SK-N-SH (cell line): ENCODE results near the gene FLAD1. TPM values are rescaled to one million over a fixed set of nuclear protein-coding genes. Genes with fewer than 3 reads are reported as not detected.

Source experiments
- CTCF ChIA-PET: fragments of 300-600, 350-600 bp; formaldehyde crosslinking; extraction: SDS; loops from one replicate; lab custom pipeline; 2021; lab: Yijun Ruan, JAX
- POLR2A ChIA-PET: fragments of 350-600 bp; sonication (Branson Sonifier 250); formaldehyde crosslinking; extraction: SDS; loops from one replicate; lab custom pipeline; 2020; ENCODE audit warnings: antibody characterized with exemption, inconsistent platforms; lab: Yijun Ruan, JAX
- DNase-seq: peaks from one replicate; pipeline ENCODE4 v3.0.0; 2012
- H2AFZ ChIP-seq: fragments of 200-600 bp; sonication (generic); 2 replicates; pipeline ENCODE4 v1.8.1; 2016; ENCODE audit warnings: antibody characterized with exemption, mild to moderate bottlenecking, low read depth
- H3F3A ChIP-seq: fragments of 200-600 bp; sonication (generic); replicated peaks from 2 replicates; pipeline ENCODE3; 2016; ENCODE audit warnings: antibody characterized with exemption, mild to moderate bottlenecking; ENCODE audit not compliant: insufficient read depth
- H3K27ac ChIP-seq, 2 experiments: fragments of 200-500 bp in 1 of 2; fragments of 200-600 bp in 1 of 2; sonication (Bioruptor generic) in 1 of 2; sonication (generic), shearing (Covaris generic) in 1 of 2; 2 replicates each; pipeline versions ENCODE4 v1.5.1 to v1.6.1; 2014 to 2016; ENCODE audit warnings: low read depth in 2 of 2, inconsistent platforms in 1 of 2, low read length in 1 of 2, mild to moderate bottlenecking in 1 of 2, mixed read lengths in 1 of 2
- H3K27me3 ChIP-seq: fragments of 200-600 bp; sonication (generic), shearing (Covaris generic); 2 replicates; pipeline ENCODE4 v1.6.1; 2016; ENCODE audit warnings: mixed run types; ENCODE audit not compliant: insufficient read depth
- H3K36me3 ChIP-seq, 2 experiments: fragments of 200-500 bp in 1 of 2; fragments of 200-600 bp in 1 of 2; sonication (Bioruptor generic) in 1 of 2; sonication (generic) in 1 of 2; replicated peaks in 1 of 2; 2 replicates each; pipeline versions ENCODE3 to v1.5.1; 2014 to 2016; ENCODE audit warnings: low read length in 1 of 2, mild to moderate bottlenecking in 1 of 2; ENCODE audit not compliant: insufficient read depth in 2 of 2, control insufficient read depth in 1 of 2
- H3K4me1 ChIP-seq, 2 experiments: fragments of 200-500 bp in 1 of 2; fragments of 200-600 bp in 1 of 2; sonication (Bioruptor generic) in 1 of 2; sonication (generic), shearing (Covaris generic) in 1 of 2; 2 replicates each; pipeline versions ENCODE4 v1.5.1 to v1.6.1; 2014 to 2016; ENCODE audit warnings: low read depth in 1 of 2, low read length in 1 of 2, mixed run types in 1 of 2; ENCODE audit not compliant: insufficient read depth in 2 of 2, control insufficient read depth in 1 of 2
- H3K4me2 ChIP-seq: fragments of 200-600 bp; sonication (generic), shearing (Covaris generic); 2 replicates; pipeline ENCODE4 v1.6.1; 2017; ENCODE audit warnings: mixed run types
- H3K4me3 ChIP-seq, 2 experiments: fragments of 200-500 bp in 1 of 2; fragments of 200-600 bp in 1 of 2; sonication (Bioruptor generic) in 1 of 2; sonication (generic), shearing (Covaris generic) in 1 of 2; 2 replicates each; pipeline versions ENCODE4 v1.5.1 to v1.8.1; 2014 to 2016; ENCODE audit warnings: low read depth in 2 of 2, inconsistent platforms in 1 of 2, low read length in 1 of 2, mild to moderate bottlenecking in 1 of 2, mixed read lengths in 1 of 2, moderate library complexity in 1 of 2
- H3K79me2 ChIP-seq: fragments of 200-600 bp; sonication (generic); 2 replicates; pipeline ENCODE4 v1.8.1; 2017; ENCODE audit warnings: mild to moderate bottlenecking; ENCODE audit not compliant: insufficient read depth
- H3K9ac ChIP-seq: fragments of 200-600 bp; sonication (generic); 2 replicates; pipeline ENCODE4 v1.6.1; 2017; ENCODE audit warnings: mixed run types
- H3K9me2 ChIP-seq: fragments of 200-600 bp; sonication (generic); 2 replicates; pipeline ENCODE4 v1.6.1; 2017; ENCODE audit warnings: mixed run types
- H3K9me3 ChIP-seq: fragments of 200-600 bp; sonication (generic); 2 replicates; pipeline ENCODE4 v1.6.1; 2017; ENCODE audit warnings: mixed run types, mild to moderate bottlenecking, moderate library complexity
- H4K20me1 ChIP-seq: fragments of 200-600 bp; sonication (generic); 2 replicates; pipeline ENCODE4 v1.6.1; 2017; ENCODE audit warnings: mild to moderate bottlenecking, mixed run types; ENCODE audit not compliant: insufficient read depth
- EP300 ChIP-seq, 2 experiments: IDR thresholded peaks; 2 replicates each; pipeline versions ENCODE4 v1.4.0 to v1.6.1; 2012; ENCODE audit warnings: borderline replicate concordance in 1 of 2, low read depth in 1 of 2, low read length in 1 of 2
- EZH2phosphoT487 ChIP-seq: fragments of 200-600 bp; sonication (generic); IDR thresholded peaks from 2 replicates; pipeline ENCODE4 v1.6.1; 2017; ENCODE audit warnings: low read depth, mixed run types, mild to moderate bottlenecking, antibody characterized with exemption, moderate library complexity, borderline replicate concordance
- FOXJ3 ChIP-seq: sonication (generic); formaldehyde crosslinking; IDR thresholded peaks from 2 replicates; pipeline ENCODE4 v1.5.1; 2020; ENCODE audit warnings: mild to moderate bottlenecking, missing genetic modification reagents
- FOXM1 ChIP-seq: IDR thresholded peaks from 2 replicates; pipeline ENCODE4 v1.4.0; 2012; ENCODE audit warnings: low read depth, mild to moderate bottlenecking
- JUND ChIP-seq: IDR thresholded peaks from 2 replicates; pipeline ENCODE4 v1.4.0; 2012
- MXI1 ChIP-seq: IDR thresholded peaks from 2 replicates; pipeline ENCODE4 v1.6.1; 2012; ENCODE audit warnings: mild to moderate bottlenecking, low read depth, low read length, improper control_type of control experiment
- NRF1 ChIP-seq: IDR thresholded peaks from 2 replicates; pipeline ENCODE4 v1.6.1; 2012; ENCODE audit warnings: low read depth, mild to moderate bottlenecking, low read length
- POLR2AphosphoS5 ChIP-seq: IDR thresholded peaks from 2 replicates; pipeline ENCODE4 v1.6.1; 2012; ENCODE audit warnings: low read depth, low read length
- SIN3A ChIP-seq: IDR thresholded peaks from 2 replicates; pipeline ENCODE4 v1.6.1; 2012; ENCODE audit warnings: low read depth, mild to moderate bottlenecking, low read length, moderate library complexity, borderline replicate concordance
- YY1 ChIP-seq: IDR thresholded peaks from 2 replicates; pipeline ENCODE4 v1.4.0; 2012; ENCODE audit warnings: low read depth, mild to moderate bottlenecking
- WGBS: methylation state at CpG from one replicate; pipeline ENCODE4 v1.1.6; 2017; ENCODE audit warnings: low lambda C conversion rate; 5-methylcytosine and 5-hydroxymethylcytosine counted together
- polyA plus RNA-seq, 3 experiments: library from polyadenylated mRNA; depleted of rRNA; stranded (reverse); fragments of >200 nt; gene quantifications; 2 replicates each; pipeline ENCODE4 v1.2.3, GENCODE V29; 2012
- TF ChIP-seq, protein P1 (sequence below): IDR thresholded peaks from 2 replicates; pipeline ENCODE4 v1.4.0; 2012; ENCODE audit warnings: low read depth, borderline replicate concordance
- TF ChIP-seq, protein P2 (sequence below): IDR thresholded peaks from 2 replicates; pipeline ENCODE4; 2012
- TF ChIP-seq, protein P3 (sequence below): fragments of 200-600 bp; sonication (generic); IDR thresholded peaks from 2 replicates; pipeline ENCODE4 v1.6.1; 2017; ENCODE audit warnings: antibody characterized with exemption, mild to moderate bottlenecking, moderate library complexity

FLAD1 gene
- polyA plus RNA-seq, 1 of the 3 experiments (the other 2 are of a cell fraction): 50.8 TPM

DNA sequence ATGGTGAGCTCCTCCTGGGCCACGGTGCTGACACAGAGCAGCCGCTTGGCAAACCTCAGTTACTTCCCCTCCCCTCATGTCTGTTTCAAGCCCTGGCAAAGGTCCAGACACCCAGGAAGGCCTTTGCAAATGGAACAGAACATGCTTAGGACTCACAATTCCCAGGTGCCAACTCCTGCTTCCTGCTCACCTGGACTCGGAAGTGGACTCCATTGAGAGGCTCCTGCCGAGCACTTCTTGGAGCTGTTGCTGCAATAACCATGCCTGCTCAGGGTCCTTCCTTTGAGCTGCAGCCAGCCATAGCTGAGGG lies 39.7 kb downstream of the FLAD1 start:
- no peaks in the 10 kb centered on the region for H4K20me1 ChIP-seq
- CTCF ChIA-PET: interaction anchor here (1.0 to 4.9 kb wide), 11 partner anchors 10 to 145 kb away, joined by 3 to 28 read pairs (median 5); partner anchors contain the start of genes ADAM15, DCST1 and DCST2

DNA sequence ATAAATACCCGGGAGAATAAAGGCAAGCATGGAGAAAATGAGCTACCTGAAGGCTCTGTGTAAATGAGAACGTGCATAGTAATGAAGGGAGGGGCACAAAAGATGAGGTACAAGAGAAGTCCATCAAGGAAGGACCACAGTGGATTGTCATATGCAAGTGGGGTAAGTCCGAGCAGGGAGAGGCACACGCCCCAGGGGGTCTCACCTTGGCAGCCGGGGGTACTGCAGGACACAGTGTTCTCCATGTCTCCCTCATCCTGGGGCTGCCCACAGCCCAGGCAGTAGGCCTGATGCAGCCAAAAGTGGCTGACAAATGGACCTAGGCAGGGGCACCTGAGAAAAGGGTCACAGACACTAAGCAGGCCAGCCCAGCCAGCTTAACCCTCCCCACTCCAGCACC lies 40.5 kb downstream of the FLAD1 start:
- no peak overlapping the region for H3K4me2 ChIP-seq
- no peaks in the 10 kb centered on the region for H3K79me2 ChIP-seq
- H3K27ac ChIP-seq: no peak overlapping the region
- no peaks in the 10 kb centered on the region for H3K9me2 ChIP-seq
- no peaks in the 10 kb centered on the region for H3F3A ChIP-seq
- no peaks in the 10 kb centered on the region for H3K36me3 ChIP-seq
- no peak for DNase-seq
- H3K9me3 ChIP-seq: no peaks in the 10 kb centered on the region
- TF ChIP-seq EP300 (IDR thresholded peaks at IDR 0.05; ENCODE audit: borderline replicate concordance in 1 of 2, low read depth in 1 of 2, low read length in 1 of 2): no peak
- TF ChIP-seq POLR2AphosphoS5: no peak
- TF ChIP-seq SIN3A: no peak
- TF ChIP-seq MXI1: no peak
- TF ChIP-seq, protein P1, sequence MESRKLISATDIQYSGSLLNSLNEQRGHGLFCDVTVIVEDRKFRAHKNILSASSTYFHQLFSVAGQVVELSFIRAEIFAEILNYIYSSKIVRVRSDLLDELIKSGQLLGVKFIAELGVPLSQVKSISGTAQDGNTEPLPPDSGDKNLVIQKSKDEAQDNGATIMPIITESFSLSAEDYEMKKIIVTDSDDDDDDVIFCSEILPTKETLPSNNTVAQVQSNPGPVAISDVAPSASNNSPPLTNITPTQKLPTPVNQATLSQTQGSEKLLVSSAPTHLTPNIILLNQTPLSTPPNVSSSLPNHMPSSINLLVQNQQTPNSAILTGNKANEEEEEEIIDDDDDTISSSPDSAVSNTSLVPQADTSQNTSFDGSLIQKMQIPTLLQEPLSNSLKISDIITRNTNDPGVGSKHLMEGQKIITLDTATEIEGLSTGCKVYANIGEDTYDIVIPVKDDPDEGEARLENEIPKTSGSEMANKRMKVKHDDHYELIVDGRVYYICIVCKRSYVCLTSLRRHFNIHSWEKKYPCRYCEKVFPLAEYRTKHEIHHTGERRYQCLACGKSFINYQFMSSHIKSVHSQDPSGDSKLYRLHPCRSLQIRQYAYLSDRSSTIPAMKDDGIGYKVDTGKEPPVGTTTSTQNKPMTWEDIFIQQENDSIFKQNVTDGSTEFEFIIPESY: no peak
- TF ChIP-seq, protein P2, sequence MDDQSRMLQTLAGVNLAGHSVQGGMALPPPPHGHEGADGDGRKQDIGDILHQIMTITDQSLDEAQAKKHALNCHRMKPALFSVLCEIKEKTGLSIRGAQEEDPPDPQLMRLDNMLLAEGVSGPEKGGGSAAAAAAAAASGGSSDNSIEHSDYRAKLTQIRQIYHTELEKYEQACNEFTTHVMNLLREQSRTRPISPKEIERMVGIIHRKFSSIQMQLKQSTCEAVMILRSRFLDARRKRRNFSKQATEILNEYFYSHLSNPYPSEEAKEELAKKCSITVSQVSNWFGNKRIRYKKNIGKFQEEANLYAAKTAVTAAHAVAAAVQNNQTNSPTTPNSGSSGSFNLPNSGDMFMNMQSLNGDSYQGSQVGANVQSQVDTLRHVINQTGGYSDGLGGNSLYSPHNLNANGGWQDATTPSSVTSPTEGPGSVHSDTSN: no peak
- no peak for TF ChIP-seq FOXJ3 (CRISPR knock-in tag)
- TF ChIP-seq, all 33 proteins: peak for 0
- CTCF ChIA-PET: interaction anchor here (0.9 to 4.9 kb wide), 8 partner anchors 11 to 144 kb away, joined by 3 to 28 read pairs (median 6); partner anchors contain the start of gene ADAM15
- 73% methylated on average over 5 of the region's 5 CpGs for WGBS
- Histone ChIP-seq H3K27me3 (no peaks in the 10 kb centered on the region), H3K4me3 (no peak overlapping the region), H2AFZ (no peak overlapping the region), H3K9ac (no peak overlapping the region), H3K4me1 (peaks cover 0 to 4% of the 10 kb centered on the region in 2 experiments; a peak in 1 of 4 replicates), H4K20me1 (no peaks in the 10 kb centered on the region)
- POLR2A ChIA-PET: no interaction called here

More for the DNA sequence above, 39.7 kb downstream of the FLAD1 start:
- H3K4me3 ChIP-seq: no peak overlapping the region
- TF ChIP-seq FOXM1 (no peak), EZH2phosphoT487 (no peak), JUND (no peak), MXI1 (no peak), NRF1 (no peak), SIN3A (no peak), YY1 (no peak)
- TF ChIP-seq, protein P3, sequence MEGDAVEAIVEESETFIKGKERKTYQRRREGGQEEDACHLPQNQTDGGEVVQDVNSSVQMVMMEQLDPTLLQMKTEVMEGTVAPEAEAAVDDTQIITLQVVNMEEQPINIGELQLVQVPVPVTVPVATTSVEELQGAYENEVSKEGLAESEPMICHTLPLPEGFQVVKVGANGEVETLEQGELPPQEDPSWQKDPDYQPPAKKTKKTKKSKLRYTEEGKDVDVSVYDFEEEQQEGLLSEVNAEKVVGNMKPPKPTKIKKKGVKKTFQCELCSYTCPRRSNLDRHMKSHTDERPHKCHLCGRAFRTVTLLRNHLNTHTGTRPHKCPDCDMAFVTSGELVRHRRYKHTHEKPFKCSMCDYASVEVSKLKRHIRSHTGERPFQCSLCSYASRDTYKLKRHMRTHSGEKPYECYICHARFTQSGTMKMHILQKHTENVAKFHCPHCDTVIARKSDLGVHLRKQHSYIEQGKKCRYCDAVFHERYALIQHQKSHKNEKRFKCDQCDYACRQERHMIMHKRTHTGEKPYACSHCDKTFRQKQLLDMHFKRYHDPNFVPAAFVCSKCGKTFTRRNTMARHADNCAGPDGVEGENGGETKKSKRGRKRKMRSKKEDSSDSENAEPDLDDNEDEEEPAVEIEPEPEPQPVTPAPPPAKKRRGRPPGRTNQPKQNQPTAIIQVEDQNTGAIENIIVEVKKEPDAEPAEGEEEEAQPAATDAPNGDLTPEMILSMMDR: no peak
- H3K79me2 ChIP-seq: no peaks in the 10 kb centered on the region
- no peaks in the 10 kb centered on the region for H3K27me3 ChIP-seq
- no peaks in the 10 kb centered on the region for H3K9me2 ChIP-seq
- H3K9ac ChIP-seq: no peak overlapping the region
- no peak overlapping the region for H3K27ac ChIP-seq
- peaks cover under 1% of the 10 kb centered on the region for H3F3A ChIP-seq
- no peak overlapping the region for H3K4me2 ChIP-seq
- H3K36me3 ChIP-seq: no peaks in the 10 kb centered on the region
- WGBS: 67% methylated on average over 4 of the region's 4 CpGs
- H3K9me3 ChIP-seq: no peaks in the 10 kb centered on the region
- H3K4me1 ChIP-seq: peaks cover 0 to 4% of the 10 kb centered on the region in 2 experiments; a peak in 1 of 4 replicates
- DNase-seq: peak; percentile 57
- POLR2A ChIA-PET: interaction anchor here (1.3 kb wide), 1 partner anchor 12 kb away, joined by 4 read pairs; no protein-coding TSS in a partner anchor
- H2AFZ ChIP-seq: no peak overlapping the region
